ENCODE measurements around the gene ONECUT2.

GRCh38 chr18:57445488-57446319 is 10.5 kb downstream of the ONECUT2 start:
- no peak for TF ChIP-seq TSHZ2 (CRISPR knock-in tag; IDR thresholded peaks at IDR 0.05)
- no peak for TF ChIP-seq PPARA (CRISPR knock-in tag; IDR thresholded peaks at IDR 0.05; ENCODE audit: borderline replicate concordance)
- TF ChIP-seq TCF4 (CRISPR knock-in tag; IDR thresholded peaks at IDR 0.05; ENCODE audit: borderline replicate concordance): no peak
- TF ChIP-seq CREB5 (CRISPR knock-in tag; IDR thresholded peaks at IDR 0.05; ENCODE audit: low read depth): no peak
- TF ChIP-seq POU6F1 (CRISPR knock-in tag; IDR thresholded peaks at IDR 0.05; ENCODE audit: borderline replicate concordance, low read depth): no peak
- TF ChIP-seq SNAI2 (CRISPR knock-in tag; IDR thresholded peaks at IDR 0.05): no peak
- TF ChIP-seq ZFP3 (CRISPR knock-in tag; IDR thresholded peaks at IDR 0.05): no peak
